Stimulated activated CD8-positive, alpha-beta memory T cell treated with anti-CD3 and anti-CD28 coated beads, Interleukin-4, amount 100 ng/mL, for 4 hours (primary cell): Measurements from ENCODE around the gene AHCY.
"Not testable (repeated sequence)": the region's sequence is repeated elsewhere in the genome, so short reads cannot be mapped to it uniquely, and the experiment has no call there.

ENCODE experiments used
- DNase-seq, 2 donors: peaks; one replicate each; pipeline ENCODE4 v3.0.0-alpha.2; 2020; ENCODE audit warnings: low read depth in 2 of 2, low spot score in 1 of 2

The AHCY gene

DNA sequence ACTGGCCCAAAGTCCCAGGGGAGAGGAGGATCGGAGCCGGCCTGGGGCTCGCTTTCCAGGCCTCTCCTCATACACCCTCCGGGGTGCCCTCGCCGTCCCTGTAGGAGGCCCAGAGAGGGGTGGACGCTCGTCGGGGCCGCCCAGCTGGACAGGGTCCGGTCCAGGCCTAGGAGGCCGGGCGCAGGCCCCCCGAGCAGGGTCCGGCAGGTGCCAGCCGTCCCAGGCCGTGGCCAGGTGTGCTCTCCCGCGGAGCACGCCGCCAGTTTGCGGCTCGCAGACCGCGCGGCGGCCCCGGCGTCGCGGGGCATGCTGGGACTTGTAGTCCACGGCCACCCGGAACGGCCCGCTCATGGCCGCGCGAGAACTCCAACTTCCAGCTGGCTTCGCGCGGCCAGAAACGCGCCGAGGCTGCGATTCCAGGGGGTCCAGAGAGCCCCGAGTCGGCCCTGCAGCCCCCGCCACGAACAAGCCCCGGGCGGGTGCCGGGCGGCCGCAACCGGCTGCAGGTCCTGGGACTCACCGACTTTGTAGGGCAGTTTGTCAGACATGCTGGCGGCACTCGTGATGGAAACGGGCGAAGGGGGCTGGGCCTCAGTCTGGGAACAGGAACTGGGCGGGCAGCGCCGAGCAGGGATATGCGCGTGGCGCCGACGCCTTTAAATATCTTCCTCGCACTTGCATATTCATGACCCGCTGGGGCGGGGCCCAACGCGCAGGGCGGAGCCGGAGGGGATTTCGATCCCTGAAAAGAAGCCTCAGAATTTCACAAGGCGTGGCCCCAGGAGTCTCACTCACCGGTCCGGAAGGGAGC lies at the start of gene AHCY:
AHCY (minus strand) TSS at position 633 of the 811 bp plus-strand sequence; CDS start at position 548, 85 bp downstream.
- DNase-seq: peak; percentile 82 to 88

DNA sequence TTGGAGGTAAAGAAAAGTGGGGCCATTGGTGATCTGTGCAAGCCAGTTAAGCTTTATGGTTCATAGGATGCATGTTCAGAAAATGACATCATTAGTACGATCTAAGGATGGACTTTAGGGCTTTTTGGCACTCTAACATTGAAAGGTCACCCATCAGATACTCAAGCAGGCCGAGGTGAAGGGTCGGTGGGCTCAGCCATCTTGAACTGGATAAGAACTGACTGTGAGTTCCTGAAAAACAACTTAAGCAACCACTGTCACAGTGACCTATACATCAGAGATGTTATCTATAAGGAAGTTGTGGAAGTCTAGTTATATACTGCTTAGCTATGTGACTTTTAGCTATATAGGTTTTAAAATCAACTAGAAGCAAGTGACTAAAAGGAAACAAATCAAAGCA lies 46.9 kb upstream of the AHCY start:
- DNase-seq: no peak

DNA sequence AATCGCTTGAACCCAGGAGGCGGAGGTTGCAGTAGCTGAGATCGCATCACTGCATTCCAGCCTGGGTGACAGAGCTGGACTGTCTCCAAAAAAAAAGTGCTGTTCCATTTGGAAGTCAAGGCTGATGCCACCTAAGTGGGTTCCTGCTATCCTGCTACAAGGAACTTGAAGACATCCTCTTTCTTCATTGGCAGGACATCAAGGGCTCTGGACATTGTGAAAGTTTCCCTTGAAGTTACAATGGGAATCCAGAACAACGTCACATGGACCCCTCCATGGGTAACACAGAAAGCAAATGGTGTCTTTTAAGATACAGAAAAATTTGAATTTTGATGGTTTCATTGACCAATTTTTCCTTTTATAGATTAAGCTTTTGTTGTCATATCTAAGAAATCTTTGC lies 44.4 kb upstream of the AHCY start:
- no peak for DNase-seq

DNA sequence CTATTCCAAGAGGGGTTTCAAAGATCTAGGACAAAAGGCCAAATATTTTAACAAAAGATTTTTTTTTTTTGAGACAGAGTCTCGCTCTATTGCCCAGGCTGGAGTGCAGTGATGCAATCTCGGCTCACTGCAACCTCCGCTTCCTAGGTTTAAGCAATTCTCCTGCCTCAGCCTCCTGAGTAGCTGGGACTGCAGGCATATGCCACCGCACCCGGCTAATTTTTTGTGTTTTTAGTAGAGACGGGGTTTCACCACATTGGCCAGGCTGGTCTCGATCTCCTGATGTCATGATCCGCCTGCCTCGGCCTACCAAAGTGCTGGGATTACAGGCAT lies 43.3 kb upstream of the AHCY start:
- DNase-seq: not testable (repeated sequence)

DNA sequence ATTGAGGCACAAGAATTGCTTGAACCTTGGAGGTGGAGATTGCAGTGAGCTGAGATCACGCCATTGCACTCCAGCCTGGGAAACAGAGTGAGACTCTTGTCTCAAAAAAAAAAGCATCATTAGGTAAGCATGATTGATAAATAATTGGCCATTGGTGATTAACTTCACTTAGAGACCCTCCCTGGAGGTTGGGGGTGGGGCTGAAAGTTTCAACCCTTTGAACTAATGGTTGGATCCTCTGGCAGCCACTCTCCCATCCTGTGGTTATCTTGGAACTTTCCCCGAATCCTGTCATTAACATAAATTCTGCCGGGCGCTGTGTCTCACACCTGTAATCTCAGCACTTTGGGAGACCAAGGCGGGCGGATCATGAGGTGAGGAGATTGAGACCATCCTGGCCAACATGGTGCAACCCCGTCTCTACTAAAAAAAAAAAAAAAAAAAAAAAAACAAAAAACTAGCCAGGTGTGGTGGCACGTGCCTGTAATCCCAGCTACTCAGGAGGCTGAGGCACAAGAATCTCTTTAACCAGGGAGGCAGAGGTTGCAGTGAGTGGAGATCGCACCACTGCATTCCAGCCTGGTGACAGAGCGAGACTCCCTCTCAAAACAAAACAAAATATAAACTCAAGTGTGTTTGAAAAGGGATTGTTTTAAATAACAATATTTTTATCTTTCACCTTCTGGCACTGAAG lies 42.8 kb upstream of the AHCY start:
- DNase-seq: not testable (repeated sequence)

DNA sequence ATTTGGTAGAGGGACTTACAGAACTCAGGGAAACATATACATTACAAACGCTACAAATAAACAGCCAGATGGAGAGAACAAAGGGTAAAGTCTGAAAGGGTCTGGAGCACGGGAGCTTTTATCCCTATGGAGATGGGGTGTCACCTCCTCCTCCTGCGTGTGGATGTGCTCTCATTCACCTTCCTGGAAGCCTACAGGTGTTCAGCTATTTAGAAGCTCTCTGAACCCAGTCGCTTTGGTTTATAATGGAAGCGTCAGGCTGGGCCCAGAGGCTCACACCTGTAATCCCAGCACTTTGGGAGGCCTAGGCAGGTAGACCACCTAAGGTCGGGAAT lies 42.2 kb upstream of the AHCY start:
- DNase-seq: no peak

DNA sequence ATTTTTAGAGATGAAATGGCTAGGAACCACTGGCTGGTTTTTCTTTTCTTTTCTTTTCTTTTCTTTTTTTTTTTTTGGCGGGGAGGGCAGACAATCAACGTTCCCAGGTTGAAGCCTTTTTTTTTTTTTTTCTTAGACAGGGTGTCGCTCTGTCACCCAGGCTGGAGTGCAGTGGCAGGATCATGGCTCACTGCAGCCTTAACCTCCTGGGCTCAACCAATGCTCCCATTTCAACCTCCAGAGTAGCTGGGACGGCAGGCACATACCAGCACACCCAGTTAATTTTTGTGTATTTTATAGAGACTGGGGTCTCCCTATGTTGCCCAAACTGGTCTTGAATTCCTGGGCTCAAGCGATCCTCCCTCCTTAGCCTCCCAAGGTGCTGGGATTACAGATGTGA lies 41.1 kb upstream of the AHCY start:
- DNase-seq: no peak

DNA sequence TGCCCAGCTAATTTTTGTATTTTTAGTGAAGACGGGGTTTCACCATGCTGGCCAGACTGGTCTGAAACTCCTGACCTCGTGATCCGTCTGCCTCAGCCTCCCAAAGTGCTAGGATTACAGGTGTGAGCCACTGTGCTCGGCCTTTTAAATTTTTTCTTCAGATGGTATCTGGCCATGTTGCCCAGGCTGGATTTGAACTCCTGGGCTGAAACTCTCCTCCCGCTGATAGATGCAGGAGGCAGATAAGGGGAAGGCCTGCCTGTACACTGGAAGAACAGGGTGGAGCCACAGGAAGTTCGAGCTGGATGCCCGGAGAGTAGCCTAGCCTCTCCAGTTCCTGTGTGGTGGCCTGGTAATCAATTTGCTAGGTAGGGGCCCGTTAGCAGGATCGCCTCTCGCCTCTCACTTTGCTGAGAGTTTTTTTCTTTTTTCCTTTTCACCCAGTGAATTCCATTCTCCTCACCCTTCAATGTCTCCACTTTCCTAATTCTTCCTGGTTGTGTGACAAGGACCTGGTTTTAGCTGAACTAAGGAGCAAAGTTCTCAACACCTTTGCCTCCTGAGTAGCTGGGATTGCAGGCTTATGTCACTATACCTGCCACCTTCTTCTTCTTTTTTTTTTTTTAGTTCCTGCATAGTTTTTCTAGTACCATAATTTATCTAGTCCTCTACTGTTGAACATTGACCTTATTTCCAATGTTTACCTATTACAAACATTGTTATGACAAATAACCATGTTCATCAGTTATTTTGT lies 40.5 kb upstream of the AHCY start:
- no peak for DNase-seq

DNA sequence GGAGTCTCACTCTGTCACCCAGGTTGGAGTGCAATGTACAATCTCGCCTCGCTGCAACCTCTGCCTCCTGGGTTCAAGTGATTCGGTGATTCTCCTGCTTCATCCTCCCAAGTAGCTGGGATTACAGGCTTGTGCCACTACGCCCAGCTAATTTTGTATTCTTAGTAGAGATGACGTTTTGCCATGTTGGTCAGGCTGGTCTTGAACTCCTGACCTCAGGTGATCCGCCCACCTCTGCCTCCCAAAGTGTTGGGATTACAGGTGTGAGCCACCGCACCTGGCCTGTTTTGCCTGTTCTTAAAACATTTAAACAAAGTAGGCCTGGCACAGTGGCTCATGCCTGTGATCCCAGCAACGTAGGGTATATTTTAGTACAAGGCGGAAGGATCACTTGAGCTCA lies 38.0 kb upstream of the AHCY start:
- DNase-seq: not testable (repeated sequence)

DNA sequence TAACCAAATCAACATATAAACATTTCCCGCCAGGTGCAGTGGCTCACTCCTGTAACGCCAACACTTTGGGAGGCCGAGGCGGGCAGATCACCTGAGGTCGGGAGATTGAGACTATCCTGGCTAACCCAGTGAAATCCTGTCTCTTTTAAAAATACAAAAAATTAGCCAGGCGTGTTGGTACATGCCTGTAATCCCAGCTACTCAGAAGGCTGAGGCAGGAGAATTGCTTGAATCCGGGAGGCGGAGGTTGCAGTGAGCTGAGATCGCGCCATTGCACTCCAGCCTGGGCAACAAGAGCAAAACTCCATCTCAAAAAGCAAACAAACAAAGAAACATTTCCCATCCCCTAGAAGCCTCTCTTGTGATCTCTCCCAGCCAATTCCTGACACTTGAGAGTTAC lies 37.6 kb upstream of the AHCY start:
- DNase-seq: not testable (repeated sequence)

DNA sequence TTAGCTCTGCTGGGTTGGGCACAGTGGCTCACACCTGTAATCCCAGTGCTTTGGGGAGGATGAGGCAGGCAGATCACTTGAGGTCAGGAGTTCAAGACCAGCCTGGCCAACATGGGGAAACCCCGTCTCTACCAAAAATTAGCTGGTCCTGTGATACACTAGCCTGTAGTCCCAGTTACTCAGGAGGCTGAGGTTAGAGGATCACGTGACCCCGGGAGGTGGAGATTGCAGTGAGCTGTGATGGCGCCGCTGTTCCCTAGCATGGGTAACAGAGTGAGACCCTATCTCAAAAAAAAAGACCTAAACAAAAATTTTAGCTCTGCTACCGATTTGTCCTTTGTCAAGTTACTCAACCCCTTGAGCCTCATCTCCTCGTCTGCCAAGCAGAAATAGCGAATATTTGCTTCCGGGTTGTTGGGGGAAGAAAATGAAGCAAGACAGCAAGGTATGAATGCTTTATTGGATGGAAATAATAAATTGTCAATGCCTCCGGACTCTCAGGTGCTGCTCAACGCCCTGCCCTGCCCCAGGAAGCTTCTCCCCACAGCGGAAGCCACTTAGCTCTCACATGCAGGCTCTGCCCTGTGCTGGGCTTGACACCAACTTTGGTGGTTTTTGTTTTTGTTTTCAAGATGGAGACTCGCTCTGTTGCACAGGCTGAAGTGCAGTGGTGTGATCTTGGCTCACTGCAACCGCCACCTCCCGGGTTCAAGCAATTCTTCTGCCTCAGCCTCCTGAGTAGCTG lies 35.0 kb upstream of the AHCY start:
- DNase-seq: no peak

DNA sequence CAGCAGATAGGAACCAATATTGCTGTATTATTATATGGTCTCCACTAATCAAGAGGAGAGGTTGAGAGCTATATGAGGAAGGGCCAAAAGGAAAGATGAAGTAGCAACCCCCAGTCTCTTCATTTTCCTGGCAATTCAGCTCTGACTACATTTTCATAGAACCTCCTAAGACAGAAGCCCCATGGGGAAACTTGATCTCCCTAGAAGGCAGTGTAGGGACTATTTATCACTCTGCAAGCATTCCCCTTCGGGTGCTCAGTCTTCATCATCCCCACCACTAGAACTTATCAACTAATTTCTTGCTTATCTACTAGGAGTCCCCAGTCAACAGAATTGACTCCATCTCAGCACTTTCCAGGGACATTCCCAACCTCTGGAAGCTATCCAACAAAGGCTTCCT lies 34.4 kb upstream of the AHCY start:
- no peak for DNase-seq

DNA sequence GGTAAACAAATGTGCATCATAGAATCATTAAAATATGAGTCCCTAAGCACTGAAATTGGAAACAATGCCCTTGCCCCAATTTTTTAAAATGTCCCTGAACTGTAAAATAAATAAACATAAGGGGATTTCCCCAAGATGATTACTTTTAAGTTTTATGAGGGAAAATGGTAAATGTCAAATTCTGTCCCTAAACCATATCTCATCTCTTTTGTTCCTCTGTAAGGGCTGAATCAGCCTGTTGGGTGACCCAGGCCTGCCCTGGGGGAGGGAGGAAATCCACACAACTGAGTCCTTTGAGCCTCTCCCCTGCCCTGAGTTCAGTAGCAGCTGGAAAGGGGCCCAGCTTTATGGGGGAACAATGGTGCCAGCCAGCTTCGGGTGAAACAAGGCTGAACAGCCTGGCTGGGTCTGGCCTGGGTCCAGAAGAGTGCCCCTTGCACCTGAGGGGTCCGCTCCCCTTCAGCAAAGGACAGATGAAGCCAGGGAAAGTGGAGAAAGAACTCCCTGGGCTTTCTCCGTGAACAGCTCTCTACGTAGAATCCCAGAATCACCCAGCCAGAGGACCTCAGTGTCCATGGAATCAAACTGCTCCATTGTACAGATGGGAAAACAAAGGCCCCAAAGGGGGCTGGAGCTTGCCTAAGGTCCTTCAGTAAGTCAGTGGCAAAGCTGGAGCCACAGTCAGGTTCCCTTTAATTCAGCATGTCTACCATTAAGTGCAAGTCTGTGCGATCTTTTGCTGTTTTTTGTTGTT lies 31.7 kb upstream of the AHCY start:
- DNase-seq: no peak

DNA sequence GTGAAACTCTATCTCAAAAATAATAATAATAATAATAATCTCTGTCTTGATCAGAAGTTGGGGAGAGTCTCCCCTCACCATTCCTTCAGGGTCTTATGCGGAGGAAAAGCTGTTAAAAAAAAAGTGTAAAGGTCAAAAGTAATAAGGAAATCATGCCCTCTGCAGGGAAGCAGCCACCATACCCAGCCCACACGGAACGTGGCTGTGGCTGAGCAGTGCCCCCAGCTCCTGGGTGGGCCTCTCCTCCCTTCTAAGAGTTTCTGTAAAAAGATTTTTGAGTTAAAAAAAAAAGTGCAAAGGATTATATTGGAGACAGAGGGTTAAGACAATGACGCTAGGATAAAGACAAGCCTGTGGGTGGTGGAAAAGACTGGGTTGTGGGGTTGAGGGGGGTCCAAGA lies 30.6 kb upstream of the AHCY start:
- no peak for DNase-seq

DNA sequence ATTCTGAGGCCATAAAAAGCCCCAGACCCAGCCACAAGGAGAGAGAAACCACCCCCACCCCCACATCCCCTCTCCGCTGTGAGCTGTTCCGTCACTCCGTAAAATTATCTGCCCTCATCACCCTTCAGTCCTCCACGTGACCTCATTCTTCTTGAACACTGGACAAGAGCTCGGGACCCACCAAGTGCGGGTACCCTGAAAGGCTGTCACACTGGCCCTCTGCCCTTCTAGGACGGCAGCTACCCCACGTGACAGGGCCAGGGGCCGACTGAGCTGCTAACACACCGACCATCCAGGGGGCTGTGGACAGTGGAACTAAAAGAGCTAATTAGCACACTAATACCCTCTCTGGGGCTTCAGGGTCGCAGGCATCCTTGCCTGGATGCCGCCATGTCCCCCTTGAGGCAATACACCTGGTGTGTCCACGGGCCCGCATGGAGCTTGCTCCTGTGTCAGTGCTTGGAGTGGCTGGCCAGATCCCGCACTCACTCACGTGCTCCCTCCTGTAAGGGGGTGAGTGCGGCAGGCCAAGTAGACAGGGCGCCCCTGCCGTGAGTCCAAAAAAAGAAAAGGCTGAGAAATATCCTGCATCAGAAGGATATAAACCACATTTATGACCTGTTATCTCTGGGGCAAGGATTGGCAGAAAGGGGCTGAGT lies 29.2 kb upstream of the AHCY start:
- DNase-seq: no peak

DNA sequence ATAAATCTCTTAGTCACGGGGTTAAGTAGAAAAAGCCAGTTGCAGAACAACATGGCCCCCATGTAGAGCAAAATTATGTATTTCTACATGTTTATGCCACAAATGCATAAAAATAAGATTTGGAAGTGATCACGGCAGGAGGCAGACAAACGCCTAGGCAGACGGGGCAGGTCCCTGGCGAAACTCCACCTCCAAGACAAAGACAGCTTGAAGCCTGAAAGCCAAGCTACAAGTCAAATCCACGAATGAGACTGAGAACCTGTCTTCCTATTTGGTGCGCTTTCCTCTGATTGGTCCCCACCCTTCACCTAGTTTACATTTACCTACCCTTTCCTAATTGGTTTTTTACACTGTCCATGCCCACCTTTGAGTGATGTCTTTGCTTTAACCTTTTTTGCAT lies 28.7 kb upstream of the AHCY start:
- no peak for DNase-seq

DNA sequence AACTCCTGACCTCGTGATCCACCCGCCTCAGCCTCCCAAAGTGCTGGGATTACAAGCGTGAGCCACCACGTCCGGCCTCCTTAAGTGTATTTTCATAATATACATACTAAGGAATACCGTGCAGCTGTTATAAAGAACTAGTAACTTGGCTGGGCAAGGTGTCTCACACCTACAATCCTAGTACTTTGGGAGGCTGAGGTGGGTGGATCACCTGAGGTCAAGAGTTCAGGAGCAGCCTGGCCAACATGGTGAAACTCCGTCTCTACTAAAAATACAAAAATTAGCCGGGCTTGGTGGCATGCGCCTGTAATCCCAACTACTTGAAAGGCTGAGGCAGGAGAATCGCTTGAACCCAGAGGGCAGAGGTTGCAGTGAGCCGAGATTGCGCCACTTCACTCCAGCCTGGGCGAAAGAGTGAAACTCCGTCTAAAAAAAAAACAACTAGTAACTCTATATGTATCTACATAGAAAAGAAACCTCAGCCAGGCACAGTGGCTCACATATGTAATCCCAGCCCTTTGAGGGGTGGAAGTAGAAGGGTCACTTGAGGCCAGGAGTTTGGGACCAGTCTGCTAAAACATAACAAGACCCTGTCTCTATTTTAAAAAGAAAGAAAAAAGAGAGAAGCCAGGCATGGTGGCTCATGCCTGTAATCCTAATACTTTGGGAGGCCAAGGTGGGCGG lies 27.8 kb upstream of the AHCY start:
- not testable (repeated sequence) for DNase-seq

DNA sequence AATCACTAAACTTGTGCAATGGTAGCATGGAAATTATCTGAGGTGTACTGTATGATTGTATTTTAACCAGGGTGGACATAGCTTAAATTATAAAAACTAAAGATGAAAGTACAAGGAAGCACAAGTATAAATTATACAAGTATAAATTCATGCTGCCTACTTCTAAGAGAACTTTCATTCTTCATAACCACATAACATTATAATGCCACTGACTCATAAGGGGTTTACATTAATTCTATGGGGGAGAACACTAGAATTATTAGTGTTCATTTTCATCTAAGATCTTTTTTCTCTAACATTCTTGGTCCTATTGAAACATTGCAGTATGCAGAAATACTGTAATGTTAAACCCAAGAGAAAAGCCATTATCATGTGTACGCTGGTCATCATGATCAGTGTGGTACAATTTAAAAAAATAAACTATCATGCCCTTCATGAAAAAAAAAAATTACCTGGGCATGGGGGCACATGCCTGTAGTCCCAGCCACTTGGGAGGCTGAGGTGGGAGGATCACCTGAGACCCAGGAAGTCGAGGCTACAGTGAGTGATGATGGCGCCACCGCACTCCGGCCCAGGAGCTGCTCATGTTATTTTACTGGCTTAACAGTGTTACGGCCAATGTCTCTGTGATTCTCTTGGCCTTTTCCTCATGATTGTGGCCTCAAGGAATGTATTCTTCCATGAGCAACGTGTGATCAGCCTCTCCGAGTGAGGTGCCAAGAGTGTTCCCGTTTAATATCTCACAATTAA lies 25.9 kb upstream of the AHCY start:
- no peak for DNase-seq

DNA sequence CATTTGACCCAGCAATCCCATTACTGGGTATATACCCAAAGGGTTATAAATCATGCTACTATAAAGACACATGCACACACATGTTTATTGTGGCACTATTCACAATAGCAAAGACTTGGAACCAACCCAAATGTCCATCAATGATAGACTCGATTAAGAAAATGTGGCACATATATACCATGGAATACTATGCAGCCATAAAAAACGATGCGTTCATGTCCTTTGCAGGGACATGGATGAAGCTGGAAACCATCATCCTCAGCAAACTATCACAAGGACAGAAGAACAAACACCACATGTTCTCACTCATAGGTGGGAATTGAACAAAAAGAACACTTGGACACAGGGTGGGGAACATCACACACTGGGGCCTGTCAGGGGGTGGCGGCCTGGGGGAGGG lies 25.1 kb upstream of the AHCY start:
- not testable (repeated sequence) for DNase-seq
